HCT116 (cell line): ENCODE data around the gene LRRN4CL. TPM values are rescaled to one million over a fixed set of nuclear protein-coding genes. Genes with fewer than 3 reads are reported as not detected.
A peak's percentile ranks its signal among the peaks of the same experiment; 100 is the strongest.

Experiments used
- ATAC-seq: fragments of 200-7000 bp; cut with Tn5 transposase; 2 replicates; pipeline ENCODE4 v1.9.1; 2020; ENCODE audit warnings: mild to moderate bottlenecking, moderate library complexity
- BruUV-seq: library from RNA; stranded (reverse); fragments of 400-500 nt; replicated peaks from 2 replicates; lab custom pipeline; 2021; lab: Mats Ljungman, UMichigan
- CTCF ChIA-PET: fragments of 300-600 bp; sonication (Branson Sonifier 250); formaldehyde crosslinking; loops from one replicate; lab custom pipeline; 2021; ENCODE audit warnings: antibody characterized with exemption; lab: Charles Lee
- POLR2A ChIA-PET: fragments of 300-600, 350-600 bp; sonication (Branson Sonifier 250); formaldehyde crosslinking; loops from one replicate; lab custom pipeline; 2021; ENCODE audit warnings: antibody characterized with exemption; lab: Charles Lee
- RAD21 ChIA-PET, 2 experiments: fragments of 300-600 bp; sonication (Branson Sonifier 250); formaldehyde crosslinking; loops; one replicate each; lab custom pipeline; 2023; ENCODE audit warnings: low total read pairs in 2 of 2; ENCODE audit not compliant: uncharacterized antibody in 2 of 2, unreplicated experiment in 2 of 2, low non-redundant PET in 1 of 2; lab: Charles Lee
- DNase-seq: peaks from one replicate; pipeline ENCODE4 v3.0.0-alpha.2; 2010; ENCODE audit warnings: low read depth, low spot score
- H2AFZ ChIP-seq: fragments of 200-600 bp; shearing (Covaris generic), sonication (generic); 2 replicates; pipeline ENCODE4 v1.6.1; 2017; ENCODE audit warnings: low read depth, mixed run types, mixed read lengths, antibody characterized with exemption, low read length; ENCODE audit not compliant: poor library complexity, severe bottlenecking
- H3K27ac ChIP-seq: 2 replicates; pipeline ENCODE4 v1.5.1; 2012; ENCODE audit warnings: low read depth, low read length
- H3K27me3 ChIP-seq: fragments of 200-600 bp; sonication (generic); 2 replicates; pipeline ENCODE4 v1.6.1; 2016; ENCODE audit warnings: mixed run types, low read length, mixed read lengths; ENCODE audit not compliant: insufficient read depth
- H3K36me3 ChIP-seq, 2 experiments: fragments of 200-500 bp in 1 of 2; fragments of 200-600 bp in 1 of 2; sonication (Bioruptor generic) in 1 of 2; sonication (generic) in 1 of 2; 2 replicates each; pipeline versions ENCODE4 v1.5.1 to v1.6.1; 2014 to 2016; ENCODE audit warnings: low read length in 2 of 2, inconsistent platforms in 1 of 2, mixed read lengths in 1 of 2, mixed run types in 1 of 2; ENCODE audit not compliant: insufficient read depth in 2 of 2, control insufficient read depth in 1 of 2
- H3K4me1 ChIP-seq, 2 experiments: fragments of 200-600 bp in 1 of 2; sonication (generic) in 1 of 2; 2 replicates each; pipeline versions ENCODE4 v1.5.1 to v1.6.1; 2012 to 2017; ENCODE audit warnings: low read length in 2 of 2, inconsistent platforms in 1 of 2, mild to moderate bottlenecking in 1 of 2, mixed read lengths in 1 of 2, mixed run types in 1 of 2, moderate library complexity in 1 of 2; ENCODE audit not compliant: insufficient read depth in 2 of 2, control insufficient read depth in 1 of 2
- H3K4me2 ChIP-seq: fragments of 200-600 bp; sonication (generic); 2 replicates; pipeline ENCODE4 v1.6.1; 2017; ENCODE audit warnings: mixed run types, low read length, mixed read lengths
- H3K4me3 ChIP-seq, 2 experiments: fragments of 200-600 bp in 1 of 2; sonication (generic) in 1 of 2; replicated peaks in 1 of 2; 2 replicates each; pipeline ENCODE4 v1.5.1; 2011 to 2016; ENCODE audit warnings: low read length in 2 of 2, control low read depth in 1 of 2, low read depth in 1 of 2, mild to moderate bottlenecking in 1 of 2, mixed read lengths in 1 of 2, mixed run types in 1 of 2
- H3K79me2 ChIP-seq: fragments of 200-600 bp; sonication (generic); 2 replicates; pipeline ENCODE4 v1.6.1; 2017; ENCODE audit warnings: mild to moderate bottlenecking, mixed run types, low read length, moderate library complexity, mixed read lengths; ENCODE audit not compliant: insufficient read depth
- H3K9ac ChIP-seq: fragments of 200-600 bp; sonication (generic); 2 replicates; pipeline ENCODE4 v1.6.1; 2016; ENCODE audit warnings: low read length, mixed read lengths
- H3K9me2 ChIP-seq: fragments of 200-600 bp; sonication (generic), shearing (Covaris generic); 2 replicates; pipeline ENCODE4 v1.6.1; 2017; ENCODE audit warnings: mixed run types, mild to moderate bottlenecking, moderate library complexity; ENCODE audit not compliant: insufficient read depth
- H3K9me3 ChIP-seq, 2 experiments: fragments of 200-500 bp in 1 of 2; fragments of 200-600 bp in 1 of 2; sonication (Bioruptor generic) in 1 of 2; sonication (generic) in 1 of 2; 2 replicates each; pipeline ENCODE4 v1.6.1; 2014 to 2017; ENCODE audit warnings: low read length in 2 of 2, mixed read lengths in 2 of 2, inconsistent platforms in 1 of 2, low read depth in 1 of 2, mild to moderate bottlenecking in 1 of 2, mixed run types in 1 of 2, moderate library complexity in 1 of 2; ENCODE audit not compliant: control insufficient read depth in 1 of 2, insufficient read depth in 1 of 2
- H4K20me1 ChIP-seq: fragments of 200-600 bp; sonication (generic), shearing (Covaris generic); 2 replicates; pipeline ENCODE4 v1.6.1; 2017; ENCODE audit warnings: mixed run types, mild to moderate bottlenecking, moderate library complexity; ENCODE audit not compliant: insufficient read depth
- CBX3 ChIP-seq: IDR thresholded peaks from 2 replicates; pipeline ENCODE4 v1.6.1; 2012; ENCODE audit warnings: low read depth
- CEBPB ChIP-seq: IDR thresholded peaks from 2 replicates; pipeline ENCODE4 v1.6.1; 2012; ENCODE audit warnings: low read depth
- CTCF ChIP-seq, 3 experiments: fragments of 200-600 bp in 1 of 3; sonication (generic) in 1 of 3; IDR thresholded peaks in 2 of 3; conservative IDR thresholded peaks in 1 of 3; 2 replicates each; pipeline ENCODE4 v1.5.1; 2012 to 2017; ENCODE audit warnings: low read depth in 2 of 3, low read length in 2 of 3, antibody characterized with exemption in 1 of 3, borderline replicate concordance in 1 of 3, control low read depth in 1 of 3, mild to moderate bottlenecking in 1 of 3, mixed read lengths in 1 of 3, mixed run types in 1 of 3, moderate library complexity in 1 of 3; ENCODE audit not compliant: insufficient read depth in 1 of 3
- EGR1 ChIP-seq: IDR thresholded peaks from 2 replicates; pipeline ENCODE4 v1.6.1; 2012; ENCODE audit warnings: low read depth
- ELF1 ChIP-seq: IDR thresholded peaks from 2 replicates; pipeline ENCODE4 v1.6.1; 2012; ENCODE audit warnings: low read depth, borderline replicate concordance
- FOSL1 ChIP-seq: IDR thresholded peaks from 2 replicates; pipeline ENCODE4 v1.6.1; 2012; ENCODE audit warnings: low read depth
- MAX ChIP-seq: IDR thresholded peaks from 2 replicates; pipeline ENCODE4 v1.6.1; 2012
- POLR2A ChIP-seq: IDR thresholded peaks from 2 replicates; pipeline ENCODE4 v1.7.0; 2011; ENCODE audit warnings: borderline replicate concordance; ENCODE audit not compliant: insufficient read depth, insufficient read length; ENCODE audit errors: extremely low read depth
- POLR2AphosphoS5 ChIP-seq: IDR thresholded peaks from 2 replicates; pipeline ENCODE4 v1.6.1; 2011; ENCODE audit warnings: mild to moderate bottlenecking, low read depth, low read length, moderate library complexity
- RAD21 ChIP-seq: IDR thresholded peaks from 2 replicates; pipeline ENCODE4 v1.6.1; 2012; ENCODE audit warnings: low read depth, mild to moderate bottlenecking
- SIN3A ChIP-seq: IDR thresholded peaks from 2 replicates; pipeline ENCODE4 v1.6.1; 2012; ENCODE audit warnings: low read depth
- TCF7L2 ChIP-seq: IDR thresholded peaks from 2 replicates; pipeline ENCODE4 v1.7.0; 2011; ENCODE audit warnings: borderline replicate concordance, inconsistent platforms; ENCODE audit not compliant: insufficient read depth, insufficient read length; ENCODE audit errors: extremely low read depth
- ZFX ChIP-seq: fragments of 450-650 bp; IDR thresholded peaks from 2 replicates; pipeline ENCODE4 v1.6.1; 2017
- intact Hi-C: fragments of 100-400 bp; cut with micrococcal nuclease; formaldehyde crosslinking; loops from 2 replicates; pipeline ENCODE4 v1.10.0; 2022
- total RNA-seq: library from RNA; stranded (reverse); gene quantifications from one replicate; pipeline ENCODE4 v1.2.1, GENCODE V29; 2021; ENCODE audit not compliant: unreplicated experiment

The LRRN4CL gene
- total RNA-seq, 1 experiment from 2014 or later = 0.71 TPM

GRCh38 chr11:62727165-62727871 lies 38.0 kb upstream of the LRRN4CL start, which contains the start of gene HNRNPUL2:
Gene HNRNPUL2 (minus strand): TSS chr11:62727457. CDS start chr11:62727156, 301 bp downstream.
- Histone ChIP-seq H3K27me3 (no peaks in the 10 kb centered on the region), H3K79me2 (peaks cover 78% of the 10 kb centered on the region), H3K9ac (peak within 1 kb of the TSS; percentile 93), H3K4me1 (peaks cover 14 to 25% of the 10 kb centered on the region in 2 experiments), H3K4me3 (peak within 1 kb of the TSS; percentile 98 to 100), H3K9me3 (no peaks in the 10 kb centered on the region), H3K36me3 (peaks cover 23 to 31% of the 10 kb centered on the region in 2 experiments), H3K27ac (peak within 1 kb of the TSS; percentile 96), H4K20me1 (peaks cover 13% of the 10 kb centered on the region; the same call in 1 of the 2 replicates), H3K9me2 (no peaks in the 10 kb centered on the region), H2AFZ (peak within 1 kb of the TSS; percentile 95), H3K4me2 (peak within 1 kb of the TSS; percentile 100)
- DNase-seq (peak; percentile 98), ATAC-seq (peak; percentile 84)
- no TSS peak for BruUV-seq
- POLR2A ChIA-PET = interaction anchor here (0.6 to 4.3 kb wide), 23 partner anchors 17 to 153 kb away, joined by 3 to 59 read pairs (median 4); partner anchors contain the start of genes C11orf98, CSKMT, EEF1G and LBHD1
- RAD21 ChIA-PET = no interaction called here
- TF ChIP-seq CBX3 (no peak), FOSL1 (no peak), MAX (peak; percentile 90), CTCF (IDR thresholded peaks at IDR 0.05 in 2 of 3, conservative IDR thresholded peaks at IDR 0.05 in 1 of 3; ENCODE audit: borderline replicate concordance in 1 of 3, insufficient read depth in 1 of 3, low read depth in 2 of 3, low read length in 2 of 3) (no peak), RAD21 (no peak), TCF7L2 (peak; percentile 74), CEBPB (no peak), SIN3A (peak; percentile 82), POLR2A (peak; percentile 79), POLR2AphosphoS5 (peak; percentile 90), ZFX (peak; percentile 82), EGR1 (peak; percentile 28; the same call in 1 of the 2 replicates), ELF1 (peak; percentile 57; the same call in 1 of the 2 replicates)
- intact Hi-C loops = loop anchor here (5.0 kb wide), 1 partner anchor 35 kb away; the partner anchor contains the start of gene POLR2G
- CTCF ChIA-PET = interaction anchor here (0.7 to 2.5 kb wide), 12 partner anchors 21 to 332 kb away, joined by 3 to 10 read pairs (median 4); partner anchors contain the start of genes EML3, TAF6L, TMEM179B and TUT1
